ENCODE results near the gene HAGH. TPM values are rescaled to one million over a fixed set of nuclear protein-coding genes. Genes with fewer than 3 reads are reported as not detected.

Gene HAGH
- total RNA-seq, 1 donor from 2014 or later: 172 TPM

GRCh38 chr16:1793578-1794220 is 32.9 kb downstream of the HAGH start, which contains the start of gene IGFALS:
Gene IGFALS (minus strand): TSS chr16:1793705. CDS start chr16:1793652, 53 bp downstream.
- no peak within 1 kb of the TSS for H3K27ac ChIP-seq (replicated peaks)
- H3K27me3 ChIP-seq (ENCODE audit: low read depth): no peaks in the 10 kb centered on the region
- intact Hi-C loops (cut with micrococcal nuclease): no loop called here
- no peak within 1 kb of the TSS for H3K4me3 ChIP-seq
- H3K9me3 ChIP-seq (replicated peaks): peaks cover 8% of the 10 kb centered on the region
- no peaks in the 10 kb centered on the region for H3K4me1 ChIP-seq
- peaks cover 19% of the 10 kb centered on the region for H3K36me3 ChIP-seq
- no peak for DNase-seq
- TF ChIP-seq CTCF (IDR thresholded peaks at IDR 0.05; ENCODE audit: borderline replicate concordance): no peak

- intact Hi-C loops (cut with micrococcal nuclease): no loop called here
These were observed 33.6 kb downstream of the HAGH start for GRCh38 chr16:1792836-1793577.

GRCh38 chr16:1791943-1792812 is 34.4 kb downstream of the HAGH start:
- H3K36me3 ChIP-seq: peaks cover 34% of the 10 kb centered on the region
- no peaks in the 10 kb centered on the region for H3K27me3 ChIP-seq (ENCODE audit: low read depth)
- H3K4me3 ChIP-seq: no peak overlapping the region
- no peaks in the 10 kb centered on the region for H3K9me3 ChIP-seq (replicated peaks)
- no peak for DNase-seq
- no peak overlapping the region for H3K27ac ChIP-seq (replicated peaks)
- no peaks in the 10 kb centered on the region for H3K4me1 ChIP-seq
- intact Hi-C loops (cut with micrococcal nuclease): no loop called here
- no peak for TF ChIP-seq CTCF (IDR thresholded peaks at IDR 0.05; ENCODE audit: borderline replicate concordance)

More at GRCh38 chr16:1792836-1793577, 33.6 kb downstream of the HAGH start:
- H3K4me3 ChIP-seq: no peak overlapping the region
- H3K27ac ChIP-seq (replicated peaks): no peak overlapping the region
- no peak for DNase-seq
- H3K36me3 ChIP-seq: peaks cover 26% of the 10 kb centered on the region
- peaks cover 6% of the 10 kb centered on the region for H3K9me3 ChIP-seq (replicated peaks)
- H3K27me3 ChIP-seq (ENCODE audit: low read depth): no peaks in the 10 kb centered on the region
- no peaks in the 10 kb centered on the region for H3K4me1 ChIP-seq
- no peak for TF ChIP-seq CTCF (IDR thresholded peaks at IDR 0.05; ENCODE audit: borderline replicate concordance)

GRCh38 chr16:1791256-1791942 is 35.2 kb downstream of the HAGH start:
- peaks cover 42% of the 10 kb centered on the region for H3K36me3 ChIP-seq

More at GRCh38 chr16:1791256-1791942, 35.2 kb downstream of the HAGH start:
- no peak for TF ChIP-seq CTCF (IDR thresholded peaks at IDR 0.05; ENCODE audit: borderline replicate concordance)
- no peak for DNase-seq
- H3K4me1 ChIP-seq: no peaks in the 10 kb centered on the region
- H3K27me3 ChIP-seq (ENCODE audit: low read depth): no peaks in the 10 kb centered on the region
- no peak overlapping the region for H3K27ac ChIP-seq (replicated peaks)
- no peak overlapping the region for H3K4me3 ChIP-seq
- no peaks in the 10 kb centered on the region for H3K9me3 ChIP-seq (replicated peaks)
- intact Hi-C loops (cut with micrococcal nuclease): no loop called here
